ENCODE results near the gene COX7B2.

COX7B2 gene

GRCh38 chr4:46933686-46934085 is 24.6 kb upstream of the COX7B2 start:
- TF ChIP-seq, protein P1, sequence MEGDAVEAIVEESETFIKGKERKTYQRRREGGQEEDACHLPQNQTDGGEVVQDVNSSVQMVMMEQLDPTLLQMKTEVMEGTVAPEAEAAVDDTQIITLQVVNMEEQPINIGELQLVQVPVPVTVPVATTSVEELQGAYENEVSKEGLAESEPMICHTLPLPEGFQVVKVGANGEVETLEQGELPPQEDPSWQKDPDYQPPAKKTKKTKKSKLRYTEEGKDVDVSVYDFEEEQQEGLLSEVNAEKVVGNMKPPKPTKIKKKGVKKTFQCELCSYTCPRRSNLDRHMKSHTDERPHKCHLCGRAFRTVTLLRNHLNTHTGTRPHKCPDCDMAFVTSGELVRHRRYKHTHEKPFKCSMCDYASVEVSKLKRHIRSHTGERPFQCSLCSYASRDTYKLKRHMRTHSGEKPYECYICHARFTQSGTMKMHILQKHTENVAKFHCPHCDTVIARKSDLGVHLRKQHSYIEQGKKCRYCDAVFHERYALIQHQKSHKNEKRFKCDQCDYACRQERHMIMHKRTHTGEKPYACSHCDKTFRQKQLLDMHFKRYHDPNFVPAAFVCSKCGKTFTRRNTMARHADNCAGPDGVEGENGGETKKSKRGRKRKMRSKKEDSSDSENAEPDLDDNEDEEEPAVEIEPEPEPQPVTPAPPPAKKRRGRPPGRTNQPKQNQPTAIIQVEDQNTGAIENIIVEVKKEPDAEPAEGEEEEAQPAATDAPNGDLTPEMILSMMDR (IDR thresholded peaks at IDR 0.05; ENCODE audit: low read depth, low read length): no peak
- DNase-seq (ENCODE audit: extremely low read depth, low read depth): no peak

DNA sequence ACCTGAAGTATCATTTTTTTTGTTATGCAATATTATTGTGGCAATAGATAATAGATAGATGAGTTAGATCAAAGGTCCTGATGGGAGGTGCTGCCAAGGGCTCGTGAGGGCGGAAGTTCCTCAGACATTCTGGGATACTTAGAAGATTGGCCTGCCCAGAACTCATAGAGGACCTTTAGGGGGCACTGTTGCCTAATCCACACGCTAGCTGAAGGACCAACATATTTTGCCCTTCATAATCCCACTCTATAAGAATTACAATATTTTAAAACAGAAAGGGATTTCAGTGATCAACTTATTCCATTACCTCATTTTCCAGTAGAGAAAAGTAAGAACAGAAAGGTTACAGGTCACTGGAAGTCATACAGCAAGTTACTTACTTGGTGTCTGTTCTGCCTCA is 22.9 kb upstream of the COX7B2 start:
- TF ChIP-seq, protein P1 (IDR thresholded peaks at IDR 0.05; ENCODE audit: low read depth, low read length): peak; percentile 32
- DNase-seq (ENCODE audit: extremely low read depth, low read depth): no peak

- TF ChIP-seq, protein P1 (IDR thresholded peaks at IDR 0.05; ENCODE audit: low read depth, low read length): no peak
Observed at GRCh38 chr4:46930891-46931290, 21.8 kb upstream of the COX7B2 start.

GRCh38 chr4:46927201-46927600 is 18.2 kb upstream of the COX7B2 start:
- no peak for DNase-seq (ENCODE audit: extremely low read depth, low read depth)
- TF ChIP-seq, protein P1 (IDR thresholded peaks at IDR 0.05; ENCODE audit: low read depth, low read length): no peak

More at GRCh38 chr4:46930891-46931290, 21.8 kb upstream of the COX7B2 start:
- DNase-seq (ENCODE audit: extremely low read depth, low read depth): no peak

- TF ChIP-seq, protein P1 (IDR thresholded peaks at IDR 0.05; ENCODE audit: low read depth, low read length): no peak
- no peak for DNase-seq (ENCODE audit: extremely low read depth, low read depth)
Observed at GRCh38 chr4:46924789-46925529, 15.9 kb upstream of the COX7B2 start.

DNA sequence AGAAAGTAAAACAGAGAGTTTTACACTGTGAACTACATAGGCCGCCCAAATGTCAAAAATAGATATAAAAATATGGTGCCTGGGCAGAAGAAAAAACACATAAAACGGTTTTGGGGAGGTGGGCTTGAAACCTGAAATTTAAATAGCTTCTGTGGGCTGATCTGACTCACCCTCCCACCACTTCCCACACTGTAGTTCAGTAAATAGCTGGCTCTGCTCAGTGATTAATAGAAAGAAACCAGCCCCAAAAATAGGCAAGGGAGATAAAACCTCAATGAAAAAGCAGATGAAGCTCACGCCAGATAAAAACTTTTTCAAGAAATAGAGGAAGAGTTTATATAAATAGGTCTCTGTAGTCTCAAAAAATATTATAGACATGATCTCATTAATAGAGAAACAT is 13.2 kb upstream of the COX7B2 start:
- TF ChIP-seq, protein P1 (IDR thresholded peaks at IDR 0.05; ENCODE audit: low read depth, low read length): no peak
- DNase-seq (ENCODE audit: extremely low read depth, low read depth): no peak

GRCh38 chr4:46908148-46908547 is 897 bp downstream of the COX7B2 start:
- TF ChIP-seq, protein P1 (IDR thresholded peaks at IDR 0.05; ENCODE audit: low read depth, low read length): no peak
- DNase-seq (ENCODE audit: extremely low read depth, low read depth): no peak
